Breast epithelium (tissue), 4 donors: Measurements from ENCODE around the gene FAM20C. TPM values are rescaled to one million over a fixed set of nuclear protein-coding genes. Genes with fewer than 3 reads are reported as not detected.

Source experiments
- DNase-seq, 2 donors: peaks; one replicate each; pipeline ENCODE4 v3.0.0-alpha.2; 2019; ENCODE audit warnings: low spot score in 2 of 2
- H3K27ac ChIP-seq, 2 donors: fragments of 200-600 bp; sonication (generic) in 1 of 2; one replicate each; pipeline ENCODE4 v1.5.1; 2016 to 2019; ENCODE audit warnings: mild to moderate bottlenecking in 1 of 2
- H3K27me3 ChIP-seq, 2 donors: fragments of 200-600 bp; sonication (generic) in 1 of 2; one replicate each; pipeline versions ENCODE4 v1.5.1 to v1.6.0; 2017 to 2019; ENCODE audit warnings: control low read depth in 1 of 2, mild to moderate bottlenecking in 1 of 2
- H3K36me3 ChIP-seq: fragments of 200-600 bp; one replicate; pipeline ENCODE4 v1.5.1; 2019
- H3K4me1 ChIP-seq, 2 donors: fragments of 200-600 bp; sonication (generic); one replicate each; pipeline ENCODE4 v1.5.1; 2016 to 2019; ENCODE audit warnings: control low read depth in 1 of 2
- H3K4me3 ChIP-seq, 3 donors: fragments of 200-600 bp; sonication (generic); 1 replicate in 2 of 3; 2 replicates in 1 of 3; pipeline ENCODE4 v1.5.1; 2016 to 2019; ENCODE audit warnings: mild to moderate bottlenecking in 3 of 3, moderate library complexity in 2 of 3
- H3K9me3 ChIP-seq, 2 donors: fragments of 200-600 bp; sonication (generic) in 1 of 2; one replicate each; pipeline ENCODE4 v1.5.1; 2016 to 2019; ENCODE audit warnings: control low read depth in 1 of 2
- POLR2A ChIP-seq: fragments of 450-650 bp; IDR thresholded peaks from one replicate; pipeline ENCODE4 v1.6.1; 2016; ENCODE audit warnings: antibody characterized with exemption, mild to moderate bottlenecking, moderate library complexity
- POLR2AphosphoS5 ChIP-seq, 3 donors: sonication (generic); formaldehyde crosslinking; IDR thresholded peaks; one replicate each; pipeline ENCODE4 v1.6.1; 2017; ENCODE audit warnings: antibody characterized with exemption in 3 of 3
- intact Hi-C: fragments of 100-400 bp; cut with DNase I; formaldehyde crosslinking; loops from one replicate; pipeline ENCODE4 v1.15.1; 2023; ENCODE audit warnings: low total_unique reads
- total RNA-seq, 3 donors: library from RNA; depleted of rRNA; stranded (reverse); fragments of >200 nt; gene quantifications; one replicate each; pipeline ENCODE4 v1.1.0, GENCODE V29; 2016
- TF ChIP-seq, protein P1 (sequence below), 3 donors: fragments of 450-650 bp; IDR thresholded peaks; one replicate each; pipeline ENCODE4 v1.5.1; 2016 to 2017; ENCODE audit warnings: antibody characterized with exemption in 3 of 3, mild to moderate bottlenecking in 3 of 3, moderate library complexity in 3 of 3

FAM20C gene
- total RNA-seq, 3 donors from 2014 or later: 30.7 to 73.7 (median 71.0) TPM

DNA sequence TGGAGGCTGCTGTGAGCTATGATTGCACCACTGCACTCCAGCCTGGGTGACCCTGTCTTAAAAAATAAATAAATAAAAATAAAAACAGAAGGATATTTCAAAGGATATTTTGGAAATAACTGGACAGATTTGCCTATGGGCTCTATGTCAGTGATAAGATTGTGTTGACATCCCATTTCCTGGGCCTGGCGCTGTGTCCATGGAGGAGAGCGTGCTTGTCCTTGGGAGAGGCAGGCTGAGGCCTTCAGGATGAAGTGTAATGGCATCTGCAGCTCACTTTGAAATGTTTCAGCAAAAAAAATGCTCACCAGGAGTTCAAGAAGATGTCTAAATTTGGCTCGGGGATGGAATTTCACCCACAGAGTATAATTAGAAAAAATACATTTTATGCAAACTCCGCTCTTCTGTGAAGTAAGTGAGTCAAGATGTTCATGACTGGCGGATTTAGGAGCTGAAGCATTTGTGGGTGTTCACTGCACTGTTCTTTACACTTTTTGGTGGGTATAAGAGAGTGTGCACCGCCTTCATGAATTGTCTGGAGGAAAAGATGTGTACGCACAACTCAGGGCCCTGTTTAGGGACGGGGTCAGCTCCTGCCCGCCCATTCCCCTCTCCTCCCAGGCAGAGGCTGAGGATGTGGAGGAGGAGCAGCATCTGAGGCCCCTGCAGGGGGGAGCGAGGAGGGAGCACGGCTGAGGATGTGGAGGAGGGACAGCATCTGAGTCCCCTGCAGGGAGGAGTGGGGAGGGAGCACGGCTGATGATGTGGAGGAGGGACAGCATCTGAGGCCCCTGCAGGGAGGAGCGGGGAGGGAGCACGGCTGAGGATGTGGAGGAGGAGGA, 79.1 kb downstream of the FAM20C start:
- H3K36me3 ChIP-seq: no peaks in the 10 kb centered on the region
- intact Hi-C loops: no loop called here
- no peak overlapping the region for H3K4me3 ChIP-seq
- DNase-seq: no peak
- no peaks in the 10 kb centered on the region for H3K4me1 ChIP-seq
- H3K27me3 ChIP-seq: no peaks in the 10 kb centered on the region
- no peak overlapping the region for H3K27ac ChIP-seq
- TF ChIP-seq, protein P1, sequence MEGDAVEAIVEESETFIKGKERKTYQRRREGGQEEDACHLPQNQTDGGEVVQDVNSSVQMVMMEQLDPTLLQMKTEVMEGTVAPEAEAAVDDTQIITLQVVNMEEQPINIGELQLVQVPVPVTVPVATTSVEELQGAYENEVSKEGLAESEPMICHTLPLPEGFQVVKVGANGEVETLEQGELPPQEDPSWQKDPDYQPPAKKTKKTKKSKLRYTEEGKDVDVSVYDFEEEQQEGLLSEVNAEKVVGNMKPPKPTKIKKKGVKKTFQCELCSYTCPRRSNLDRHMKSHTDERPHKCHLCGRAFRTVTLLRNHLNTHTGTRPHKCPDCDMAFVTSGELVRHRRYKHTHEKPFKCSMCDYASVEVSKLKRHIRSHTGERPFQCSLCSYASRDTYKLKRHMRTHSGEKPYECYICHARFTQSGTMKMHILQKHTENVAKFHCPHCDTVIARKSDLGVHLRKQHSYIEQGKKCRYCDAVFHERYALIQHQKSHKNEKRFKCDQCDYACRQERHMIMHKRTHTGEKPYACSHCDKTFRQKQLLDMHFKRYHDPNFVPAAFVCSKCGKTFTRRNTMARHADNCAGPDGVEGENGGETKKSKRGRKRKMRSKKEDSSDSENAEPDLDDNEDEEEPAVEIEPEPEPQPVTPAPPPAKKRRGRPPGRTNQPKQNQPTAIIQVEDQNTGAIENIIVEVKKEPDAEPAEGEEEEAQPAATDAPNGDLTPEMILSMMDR (IDR thresholded peaks at IDR 0.05): no peak
- TF ChIP-seq POLR2AphosphoS5 (IDR thresholded peaks at IDR 0.05): no peak
- no peak for TF ChIP-seq POLR2A
- H3K9me3 ChIP-seq: peaks cover 16 to 19% of the 10 kb centered on the region in 2 donors

GRCh38 chr7:272108-272615, 79.8 kb downstream of the FAM20C start:
- Histone ChIP-seq H3K36me3 (no peaks in the 10 kb centered on the region), H3K4me3 (no peak overlapping the region), H3K9me3 (peaks cover 20 to 23% of the 10 kb centered on the region in 2 donors), H3K27ac (no peak overlapping the region), H3K4me1 (no peaks in the 10 kb centered on the region), H3K27me3 (no peaks in the 10 kb centered on the region)
- intact Hi-C loops: no loop called here
- TF ChIP-seq POLR2A (no peak), POLR2AphosphoS5 (IDR thresholded peaks at IDR 0.05) (no peak)
- TF ChIP-seq, protein P1 (IDR thresholded peaks at IDR 0.05): no peak
- no peak for DNase-seq

- Histone ChIP-seq H3K36me3 (no peaks in the 10 kb centered on the region), H3K9me3 (peaks cover 22 to 23% of the 10 kb centered on the region in 2 donors), H3K27ac (no peak overlapping the region), H3K4me1 (no peaks in the 10 kb centered on the region), H3K4me3 (no peak overlapping the region), H3K27me3 (no peaks in the 10 kb centered on the region)
- DNase-seq: no peak
- intact Hi-C loops: no loop called here
- TF ChIP-seq, protein P1 (IDR thresholded peaks at IDR 0.05): no peak
- TF ChIP-seq POLR2AphosphoS5 (IDR thresholded peaks at IDR 0.05) (no peak), POLR2A (no peak)
Observed at GRCh38 chr7:272631-273030, 80.3 kb downstream of the FAM20C start.

GRCh38 chr7:273327-273726, 81.0 kb downstream of the FAM20C start:
- H3K4me1 ChIP-seq: no peaks in the 10 kb centered on the region
- DNase-seq: no peak
- H3K9me3 ChIP-seq: peaks cover 22 to 23% of the 10 kb centered on the region in 2 donors
- TF ChIP-seq POLR2AphosphoS5 (IDR thresholded peaks at IDR 0.05) (no peak), POLR2A (no peak)
- intact Hi-C loops: no loop called here
- no peak overlapping the region for H3K4me3 ChIP-seq
- H3K27me3 ChIP-seq: no peaks in the 10 kb centered on the region
- no peak overlapping the region for H3K27ac ChIP-seq
- H3K36me3 ChIP-seq: no peaks in the 10 kb centered on the region

DNA sequence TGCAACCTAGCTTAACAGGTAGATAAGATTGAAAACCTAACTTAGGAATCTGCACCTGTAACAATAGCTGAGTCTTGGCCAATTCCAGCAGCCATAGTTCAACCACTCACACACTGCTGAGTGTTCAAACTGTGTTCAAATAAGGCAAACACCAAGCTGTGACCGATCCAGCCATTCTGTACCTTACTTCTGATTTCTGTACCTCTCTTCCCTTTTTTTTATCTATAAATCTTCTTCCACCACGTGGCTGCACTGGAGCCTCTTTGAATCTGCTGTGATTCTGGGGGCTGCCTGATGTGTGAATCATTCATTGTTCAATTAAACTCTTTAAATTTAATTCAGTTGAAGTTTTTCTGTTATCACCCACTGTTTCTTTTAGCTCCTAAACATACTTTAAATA, 81.9 kb downstream of the FAM20C start:
- H3K27me3 ChIP-seq: no peaks in the 10 kb centered on the region
- no peak overlapping the region for H3K4me3 ChIP-seq
- H3K36me3 ChIP-seq: no peaks in the 10 kb centered on the region
- H3K4me1 ChIP-seq: no peaks in the 10 kb centered on the region
- intact Hi-C loops: no loop called here
- no peak for DNase-seq
- H3K27ac ChIP-seq: no peak overlapping the region
- no peak for TF ChIP-seq POLR2A
- TF ChIP-seq, protein P1 (IDR thresholded peaks at IDR 0.05): no peak
- TF ChIP-seq POLR2AphosphoS5 (IDR thresholded peaks at IDR 0.05): no peak
- H3K9me3 ChIP-seq: peaks cover 22 to 23% of the 10 kb centered on the region in 2 donors
